Thyroid gland (tissue), 4 donors: ENCODE measurements around the gene ETFB. TPM values are rescaled to one million over a fixed set of nuclear protein-coding genes. Genes with fewer than 3 reads are reported as not detected.

Source experiments
- DNase-seq, 2 donors: peaks; one replicate each; pipeline ENCODE4 v3.0.0-alpha.2; 2019
- H3K27ac ChIP-seq, 3 donors: fragments of 200-600 bp; sonication (generic); 1 replicate in 2 of 3; 2 replicates in 1 of 3; pipeline ENCODE4 v1.5.1; 2016 to 2019; ENCODE audit warnings: mild to moderate bottlenecking in 1 of 3, moderate library complexity in 1 of 3
- H3K27me3 ChIP-seq: fragments of 200-600 bp; sonication (generic); one replicate; pipeline ENCODE4 v1.5.1; 2019
- H3K36me3 ChIP-seq, 2 donors: fragments of 200-600 bp; sonication (generic); one replicate each; pipeline ENCODE4 v1.5.1; 2016 to 2019
- H3K4me1 ChIP-seq, 2 donors: fragments of 200-600 bp; sonication (generic); one replicate each; pipeline ENCODE4 v1.5.1; 2017 to 2019
- H3K4me3 ChIP-seq, 3 donors: fragments of 200-600 bp; sonication (generic); replicated peaks in 1 of 3; 1 replicate in 2 of 3; 2 replicates in 1 of 3; pipeline ENCODE4 v1.5.1; 2016; ENCODE audit warnings: mild to moderate bottlenecking in 1 of 3
- H3K9me3 ChIP-seq: fragments of 200-600 bp; sonication (generic); one replicate; pipeline ENCODE4 v1.5.1; 2017
- POLR2A ChIP-seq, 2 donors: fragments of 450-650 bp; IDR thresholded peaks; one replicate each; pipeline ENCODE4 v1.6.1; 2017; ENCODE audit warnings: antibody characterized with exemption in 2 of 2, mild to moderate bottlenecking in 2 of 2, moderate library complexity in 1 of 2
- WGBS, 2 donors: methylation state at CpG; one replicate each; pipeline ENCODE4 v1.1.5; 2017; 5-methylcytosine and 5-hydroxymethylcytosine counted together
- intact Hi-C: fragments of 100-400 bp; cut with DNase I; formaldehyde crosslinking; loops from one replicate; pipeline ENCODE4 v1.15.1; 2023
- total RNA-seq, 4 donors: library from RNA; depleted of rRNA; stranded (reverse); fragments of >200 nt; gene quantifications; one replicate each; pipeline ENCODE4 v1.2.3, GENCODE V29; 2016
- TF ChIP-seq, protein P1 (sequence below), 6 experiments: fragments of 200-600 bp in 3 of 6; fragments of 450-650 bp in 3 of 6; sonication (generic) in 3 of 6; IDR thresholded peaks; one replicate each; pipeline ENCODE4 v1.5.1; 2016 to 2019; ENCODE audit warnings: antibody characterized with exemption in 6 of 6, mild to moderate bottlenecking in 2 of 6, inconsistent platforms in 1 of 6, moderate library complexity in 1 of 6

Gene ETFB
- total RNA-seq, 4 donors from 2014 or later: 73.1 to 177 (median 129) TPM

DNA sequence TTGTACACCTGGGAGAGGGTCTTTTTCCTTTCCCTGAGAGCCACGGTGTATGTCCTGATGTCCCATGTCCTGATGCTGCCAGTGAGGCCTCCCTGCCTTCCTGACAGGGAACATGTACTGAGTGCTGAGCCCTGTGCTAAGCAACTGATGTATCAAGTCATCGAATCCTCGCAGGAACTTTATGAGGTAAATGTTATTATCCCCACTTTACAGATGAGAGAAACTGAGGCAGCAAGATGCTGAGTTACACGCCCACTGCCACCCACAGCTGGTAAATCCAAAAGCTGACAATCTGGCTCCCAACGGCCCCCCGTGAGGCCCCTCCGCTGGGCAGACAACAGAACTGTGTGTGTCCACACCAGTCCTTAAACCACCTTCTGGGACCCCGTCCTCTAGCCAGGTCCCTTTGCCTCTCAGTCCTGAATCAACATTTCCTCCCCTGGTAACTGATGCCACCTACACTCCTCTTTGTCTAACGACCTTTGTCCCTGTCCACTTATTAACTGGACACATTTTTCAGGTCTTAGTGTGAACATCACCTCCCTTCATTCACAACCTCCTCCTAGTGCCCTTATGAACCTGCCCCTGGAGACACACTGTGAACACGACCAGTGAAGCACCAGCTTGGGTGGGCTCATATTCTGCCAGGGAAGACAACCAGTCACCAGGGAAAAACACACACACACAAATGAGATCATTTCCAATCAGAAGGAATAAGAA lies 18.8 kb downstream of the ETFB start:
- intact Hi-C loops: loop anchor here (10.0 kb wide), 1 partner anchor 47 kb away; the partner anchor contains the start of gene C19orf84
- no peak overlapping the region for H3K27ac ChIP-seq
- no peaks in the 10 kb centered on the region for H3K27me3 ChIP-seq
- peaks cover 25 to 42% of the 10 kb centered on the region in 2 donors for H3K36me3 ChIP-seq
- WGBS, 2 donors: 86 to 89% methylated on average over 10 of the region's 10 CpGs
- TF ChIP-seq, protein P1, sequence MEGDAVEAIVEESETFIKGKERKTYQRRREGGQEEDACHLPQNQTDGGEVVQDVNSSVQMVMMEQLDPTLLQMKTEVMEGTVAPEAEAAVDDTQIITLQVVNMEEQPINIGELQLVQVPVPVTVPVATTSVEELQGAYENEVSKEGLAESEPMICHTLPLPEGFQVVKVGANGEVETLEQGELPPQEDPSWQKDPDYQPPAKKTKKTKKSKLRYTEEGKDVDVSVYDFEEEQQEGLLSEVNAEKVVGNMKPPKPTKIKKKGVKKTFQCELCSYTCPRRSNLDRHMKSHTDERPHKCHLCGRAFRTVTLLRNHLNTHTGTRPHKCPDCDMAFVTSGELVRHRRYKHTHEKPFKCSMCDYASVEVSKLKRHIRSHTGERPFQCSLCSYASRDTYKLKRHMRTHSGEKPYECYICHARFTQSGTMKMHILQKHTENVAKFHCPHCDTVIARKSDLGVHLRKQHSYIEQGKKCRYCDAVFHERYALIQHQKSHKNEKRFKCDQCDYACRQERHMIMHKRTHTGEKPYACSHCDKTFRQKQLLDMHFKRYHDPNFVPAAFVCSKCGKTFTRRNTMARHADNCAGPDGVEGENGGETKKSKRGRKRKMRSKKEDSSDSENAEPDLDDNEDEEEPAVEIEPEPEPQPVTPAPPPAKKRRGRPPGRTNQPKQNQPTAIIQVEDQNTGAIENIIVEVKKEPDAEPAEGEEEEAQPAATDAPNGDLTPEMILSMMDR (IDR thresholded peaks at IDR 0.05): no peak
- TF ChIP-seq POLR2A (IDR thresholded peaks at IDR 0.05): no peak
- H3K9me3 ChIP-seq: no peaks in the 10 kb centered on the region
- no peaks in the 10 kb centered on the region for H3K4me1 ChIP-seq
- DNase-seq: no peak
- H3K4me3 ChIP-seq: no peak overlapping the region

DNA sequence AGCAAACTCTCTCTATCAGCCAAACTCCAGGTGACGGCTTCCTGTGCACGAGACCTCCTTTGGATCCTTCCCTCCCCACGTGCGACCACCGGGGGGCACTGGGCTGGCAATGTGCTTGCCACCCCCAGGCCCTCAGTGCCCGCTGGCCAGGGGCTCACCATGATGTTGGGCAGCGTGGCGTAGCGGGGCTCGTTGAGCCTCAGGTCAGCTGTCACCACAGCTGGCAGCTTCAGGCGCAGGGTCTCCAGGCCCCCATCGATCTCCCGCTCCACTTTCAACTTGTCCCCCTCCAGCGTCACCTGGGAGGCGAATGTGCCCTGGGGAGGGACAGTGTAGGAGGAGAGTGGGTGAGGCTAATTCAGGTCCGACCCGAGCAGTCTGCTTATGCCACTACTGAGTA lies 19.4 kb downstream of the ETFB start:
- H3K4me3 ChIP-seq: no peak overlapping the region
- peaks cover 24 to 42% of the 10 kb centered on the region in 2 donors for H3K36me3 ChIP-seq
- TF ChIP-seq, protein P1 (IDR thresholded peaks at IDR 0.05): no peak
- no peak for TF ChIP-seq POLR2A (IDR thresholded peaks at IDR 0.05)

DNA sequence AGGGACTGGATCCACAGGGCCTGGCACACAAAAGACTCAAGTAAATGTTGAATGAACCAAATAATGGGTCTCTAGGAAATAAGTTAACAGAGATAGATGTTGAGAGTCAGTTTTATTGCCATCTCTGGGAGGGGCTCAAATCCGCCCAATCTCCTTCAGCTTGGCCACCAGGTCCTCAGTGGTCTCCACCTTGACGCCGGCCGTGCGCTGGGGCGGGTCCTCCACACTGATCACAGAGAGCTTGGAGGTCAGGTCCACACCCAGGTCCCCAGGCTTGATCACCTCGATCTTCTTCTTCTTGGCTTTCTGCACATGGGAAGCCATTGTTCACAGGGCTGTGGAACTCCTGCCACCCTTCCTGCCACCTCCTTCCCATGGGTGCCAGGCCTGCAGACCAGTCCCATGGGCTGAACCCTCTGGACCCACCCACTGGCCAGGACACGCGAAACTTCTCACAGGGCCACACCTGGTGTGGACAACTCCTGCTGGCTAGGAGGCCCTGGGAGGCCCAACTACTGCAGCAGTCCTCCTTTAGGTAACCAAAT lies 21.0 kb downstream of the ETFB start:
- H3K27me3 ChIP-seq: no peaks in the 10 kb centered on the region
- no peak for DNase-seq
- WGBS, 2 donors: 98 to 100% methylated on average over 9 of the region's 9 CpGs
- H3K4me3 ChIP-seq: no peak overlapping the region
- H3K27ac ChIP-seq: no peak overlapping the region
- no peaks in the 10 kb centered on the region for H3K9me3 ChIP-seq
- H3K36me3 ChIP-seq: peaks cover 12 to 28% of the 10 kb centered on the region in 2 donors
- intact Hi-C loops: loop anchor here (10.0 kb wide), 1 partner anchor 50 kb away; the partner anchor contains the start of gene C19orf84
- TF ChIP-seq, protein P1 (IDR thresholded peaks at IDR 0.05): no peak
- TF ChIP-seq POLR2A (IDR thresholded peaks at IDR 0.05): no peak
- peaks cover 3 to 4% of the 10 kb centered on the region in 2 donors for H3K4me1 ChIP-seq

More for the DNA sequence above, 19.4 kb downstream of the ETFB start:
- WGBS, 2 donors: 89 to 93% methylated on average over 9 to 15 of the region's 17 CpGs
- H3K27me3 ChIP-seq: no peaks in the 10 kb centered on the region
- no peaks in the 10 kb centered on the region for H3K9me3 ChIP-seq
- no peak for DNase-seq
- H3K27ac ChIP-seq: no peak overlapping the region
- intact Hi-C loops: loop anchor here (10.0 kb wide), 1 partner anchor 48 kb away; the partner anchor contains the start of gene C19orf84
- no peaks in the 10 kb centered on the region for H3K4me1 ChIP-seq

DNA sequence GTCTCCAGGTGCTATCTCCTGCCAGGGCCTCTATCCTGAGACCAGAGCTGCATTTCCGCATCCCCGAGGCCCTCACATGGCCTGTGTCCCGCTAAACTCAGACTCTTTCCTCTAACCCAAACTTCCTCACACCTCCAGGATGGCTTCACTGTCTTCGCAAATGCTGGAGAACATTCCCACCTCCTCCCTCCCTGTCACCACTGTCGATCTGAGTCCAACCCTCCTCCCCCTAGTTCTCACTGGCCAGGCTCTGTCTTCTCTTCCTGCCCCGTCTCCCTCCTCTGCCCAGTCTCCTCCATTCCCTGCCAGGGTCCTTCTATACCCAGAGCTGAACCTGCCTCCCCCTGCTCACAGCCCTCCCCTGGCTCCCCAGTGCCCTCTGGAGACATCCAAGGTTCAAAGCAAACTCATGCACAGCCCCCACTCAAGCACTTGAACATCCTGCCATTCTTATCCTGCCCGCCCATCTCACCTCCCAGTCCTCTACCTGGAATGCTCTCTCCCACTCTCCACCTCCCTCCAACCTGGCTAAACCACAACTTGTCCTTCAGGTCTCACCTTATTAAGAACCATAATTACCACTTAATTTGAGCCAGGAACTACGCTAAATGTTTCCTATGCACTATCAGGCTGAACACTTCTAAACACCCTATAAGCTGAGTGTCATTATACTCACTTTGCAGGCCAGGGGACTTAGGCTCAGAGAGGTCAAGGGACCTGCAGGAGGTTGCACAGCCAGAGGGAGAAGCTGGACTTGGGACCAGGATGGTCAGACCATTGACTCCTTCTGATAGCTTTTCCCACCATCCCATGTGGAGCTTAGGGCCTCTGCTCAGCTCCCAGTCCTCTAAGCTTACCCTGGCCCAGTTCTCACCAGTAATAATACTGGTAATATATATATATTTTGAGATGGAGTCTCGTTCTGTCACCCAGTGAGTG lies 23.3 kb downstream of the ETFB start:
- Histone ChIP-seq H3K9me3 (no peaks in the 10 kb centered on the region), H3K27ac (no peak overlapping the region), H3K4me1 (peaks cover 9 to 14% of the 10 kb centered on the region in 2 donors), H3K4me3 (no peak overlapping the region), H3K27me3 (no peaks in the 10 kb centered on the region), H3K36me3 (peaks cover 12 to 18% of the 10 kb centered on the region in 2 donors)
- no peak for DNase-seq
- intact Hi-C loops: loop anchor here (10.0 kb wide), 1 partner anchor 52 kb away; the partner anchor contains the start of gene C19orf84
- 50 to 54% methylated on average over 9 of the region's 9 CpGs for WGBS, 2 donors
- TF ChIP-seq, protein P1 (IDR thresholded peaks at IDR 0.05): no peak
